ENCODE measurements around the gene LILRA5.
"Not testable (repeated sequence)": the region's sequence is repeated elsewhere in the genome, so short reads cannot be mapped to it uniquely, and the experiment has no call there.

DNA sequence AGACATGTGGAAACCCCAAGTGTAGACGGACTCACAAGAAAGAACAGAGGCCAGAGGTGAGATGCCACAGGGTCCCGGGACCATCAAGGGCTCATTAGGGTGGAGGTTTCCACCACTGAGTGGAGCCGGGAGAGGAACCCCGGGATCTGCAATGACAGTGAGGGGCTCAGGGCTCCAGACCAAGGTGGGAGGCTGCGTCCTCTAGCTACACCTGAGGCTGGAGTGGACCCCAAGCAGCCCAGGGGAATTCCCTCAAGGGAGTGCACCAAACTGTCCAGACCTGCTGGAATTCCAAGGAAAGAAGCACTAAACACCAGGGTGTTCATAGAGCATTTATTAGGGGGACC lies 31.3 kb downstream of the LILRA5 start:
- TF ChIP-seq POLR2A, EP300 (IDR thresholded peaks at IDR 0.05): not testable (repeated sequence)
- TF ChIP-seq, protein P1, sequence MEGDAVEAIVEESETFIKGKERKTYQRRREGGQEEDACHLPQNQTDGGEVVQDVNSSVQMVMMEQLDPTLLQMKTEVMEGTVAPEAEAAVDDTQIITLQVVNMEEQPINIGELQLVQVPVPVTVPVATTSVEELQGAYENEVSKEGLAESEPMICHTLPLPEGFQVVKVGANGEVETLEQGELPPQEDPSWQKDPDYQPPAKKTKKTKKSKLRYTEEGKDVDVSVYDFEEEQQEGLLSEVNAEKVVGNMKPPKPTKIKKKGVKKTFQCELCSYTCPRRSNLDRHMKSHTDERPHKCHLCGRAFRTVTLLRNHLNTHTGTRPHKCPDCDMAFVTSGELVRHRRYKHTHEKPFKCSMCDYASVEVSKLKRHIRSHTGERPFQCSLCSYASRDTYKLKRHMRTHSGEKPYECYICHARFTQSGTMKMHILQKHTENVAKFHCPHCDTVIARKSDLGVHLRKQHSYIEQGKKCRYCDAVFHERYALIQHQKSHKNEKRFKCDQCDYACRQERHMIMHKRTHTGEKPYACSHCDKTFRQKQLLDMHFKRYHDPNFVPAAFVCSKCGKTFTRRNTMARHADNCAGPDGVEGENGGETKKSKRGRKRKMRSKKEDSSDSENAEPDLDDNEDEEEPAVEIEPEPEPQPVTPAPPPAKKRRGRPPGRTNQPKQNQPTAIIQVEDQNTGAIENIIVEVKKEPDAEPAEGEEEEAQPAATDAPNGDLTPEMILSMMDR (IDR thresholded peaks at IDR 0.05), result not testable (repeated sequence)

Measured in ovary (tissue), 3 donors.